ENCODE measurements around the gene UQCC5.

Gene UQCC5

GRCh38 chr3:52551118-52551517 is 14.7 kb downstream of the UQCC5 start:
- TF ChIP-seq SPI1 (IDR thresholded peaks at IDR 0.05; ENCODE audit: borderline replicate concordance, low read depth) = no peak
- H3K4me3 ChIP-seq (replicated peaks; ENCODE audit: insufficient read depth, low read length) = no peak overlapping the region
- no peak for DNase-seq (ENCODE audit: low read depth in 1 of 2, low spot score in 1 of 2)
- H3K27me3 ChIP-seq (ENCODE audit: insufficient read depth, poor library complexity, severe bottlenecking) = no peaks in the 10 kb centered on the region
- H3K27ac ChIP-seq (replicated peaks) = no peak overlapping the region

GRCh38 chr3:52552089-52552488 is 15.7 kb downstream of the UQCC5 start:
- H3K27ac ChIP-seq (replicated peaks) = no peak overlapping the region
- TF ChIP-seq CTCF (IDR thresholded peaks at IDR 0.05; ENCODE audit: insufficient read depth, low read length) (no peak), REST (IDR thresholded peaks at IDR 0.05; ENCODE audit: insufficient replicate concordance, low read depth) (no peak), POLR2AphosphoS5 (IDR thresholded peaks at IDR 0.05; ENCODE audit: low read depth) (no peak), SPI1 (IDR thresholded peaks at IDR 0.05; ENCODE audit: borderline replicate concordance, low read depth) (no peak), GABPA (IDR thresholded peaks at IDR 0.05; ENCODE audit: low read depth) (no peak)
- H3K27me3 ChIP-seq (ENCODE audit: insufficient read depth, poor library complexity, severe bottlenecking) = no peaks in the 10 kb centered on the region
- no peak for DNase-seq (ENCODE audit: low read depth in 1 of 2, low spot score in 1 of 2)
- H3K4me3 ChIP-seq (replicated peaks; ENCODE audit: insufficient read depth, low read length) = no peak overlapping the region

- H3K27me3 ChIP-seq (ENCODE audit: insufficient read depth, poor library complexity, severe bottlenecking) = no peaks in the 10 kb centered on the region
- no peak for TF ChIP-seq SPI1 (IDR thresholded peaks at IDR 0.05; ENCODE audit: borderline replicate concordance, low read depth)
- no peak for TF ChIP-seq REST (IDR thresholded peaks at IDR 0.05; ENCODE audit: insufficient replicate concordance, low read depth)
- H3K27ac ChIP-seq (replicated peaks) = no peak overlapping the region
- H3K4me3 ChIP-seq (replicated peaks; ENCODE audit: insufficient read depth, low read length) = no peak overlapping the region
- no peak for DNase-seq (ENCODE audit: low read depth in 1 of 2, low spot score in 1 of 2)
These were observed 17.8 kb downstream of the UQCC5 start for GRCh38 chr3:52554026-52554755.

GRCh38 chr3:52555056-52555455 is 18.7 kb downstream of the UQCC5 start:
- Histone ChIP-seq H3K27me3 (ENCODE audit: insufficient read depth, poor library complexity, severe bottlenecking) (no peaks in the 10 kb centered on the region), H3K27ac (replicated peaks) (no peak overlapping the region), H3K4me3 (replicated peaks; ENCODE audit: insufficient read depth, low read length) (no peak overlapping the region)
- TF ChIP-seq GABPA (IDR thresholded peaks at IDR 0.05; ENCODE audit: low read depth) (no peak), SPI1 (IDR thresholded peaks at IDR 0.05; ENCODE audit: borderline replicate concordance, low read depth) (no peak), CTCF (IDR thresholded peaks at IDR 0.05; ENCODE audit: insufficient read depth, low read length) (no peak), POLR2AphosphoS5 (IDR thresholded peaks at IDR 0.05; ENCODE audit: low read depth) (no peak), REST (IDR thresholded peaks at IDR 0.05; ENCODE audit: insufficient replicate concordance, low read depth) (no peak)
- no peak for DNase-seq (ENCODE audit: low read depth in 1 of 2, low spot score in 1 of 2)

Data from HL-60 (cell line).